ENCODE data around the gene MBNL1. TPM values are rescaled to one million over a fixed set of nuclear protein-coding genes. Genes with fewer than 3 reads are reported as not detected.

MBNL1 gene
- total RNA-seq, 8 experiments from 2014 or later: 17.3 to 294 (median 44.8) TPM

GRCh38 chr3:152457500-152458375 lies 189.0 kb downstream of the MBNL1 start:
- 6 to 98% (median 65%) methylated on average over 3 to 7 of the region's 7 CpGs; no CpG with 5 or more reads in 1 of the 10 experiments for WGBS, 10 experiments
- in situ Hi-C loops (cut with MboI; ENCODE audit: low pct_unique_long_range_greater_than_20kb in 2 of 9, low sequenced_read_pairs in 9 of 9, unreplicated experiment in 9 of 9): loop anchor here in 1 of 9 experiments (25.0 kb wide), 1 partner anchor 270 kb away; no protein-coding TSS in a partner anchor

GRCh38 chr3:152458376-152459117 lies 189.8 kb downstream of the MBNL1 start:
- ATAC-seq (replicated peaks in 6 of 8): peak in 1 of 8 experiments; percentile 16
- in situ Hi-C loops (cut with MboI; ENCODE audit: low pct_unique_long_range_greater_than_20kb in 2 of 9, low sequenced_read_pairs in 9 of 9, unreplicated experiment in 9 of 9): loop anchor here in 1 of 9 experiments (25.0 kb wide), 1 partner anchor 271 kb away; no protein-coding TSS in a partner anchor
- no peak overlapping the region for H3K4me3 ChIP-seq

More at GRCh38 chr3:152457500-152458375, 189.0 kb downstream of the MBNL1 start:
- ATAC-seq (replicated peaks in 6 of 8): peak in 4 of 8 experiments; percentile 65 to 94 (median 76)
- Histone ChIP-seq H3K4me3 (no peak overlapping the region), H3K4me1 (replicated peaks in 1 of 2) (peaks cover 0 to 2% of the 10 kb centered on the region in 2 donors), H3K27ac (no peak overlapping the region)

GRCh38 chr3:152459118-152459515 lies 190.4 kb downstream of the MBNL1 start:
- 13 to 100% (median 82%) methylated on average over 1 to 2 of the region's 2 CpGs; no CpG with 5 or more reads in 1 of the 10 experiments for WGBS, 10 experiments
- H3K4me3 ChIP-seq: no peak overlapping the region
- no peak overlapping the region for H3K27ac ChIP-seq
- peaks cover 0 to 2% of the 10 kb centered on the region in 2 donors for H3K4me1 ChIP-seq (replicated peaks in 1 of 2)
- no peak for ATAC-seq (replicated peaks in 6 of 8)
- in situ Hi-C loops (cut with MboI; ENCODE audit: low pct_unique_long_range_greater_than_20kb in 2 of 9, low sequenced_read_pairs in 9 of 9, unreplicated experiment in 9 of 9): loop anchor here in 1 of 9 experiments (25.0 kb wide), 1 partner anchor 272 kb away; no protein-coding TSS in a partner anchor

More at GRCh38 chr3:152458376-152459117, 189.8 kb downstream of the MBNL1 start:
- H3K4me1 ChIP-seq (replicated peaks in 1 of 2): peaks cover 0 to 2% of the 10 kb centered on the region in 2 donors
- 26 to 100% (median 85%) methylated on average over 2 to 5 of the region's 5 CpGs; no CpG with 5 or more reads in 1 of the 10 experiments for WGBS, 10 experiments
- no peak overlapping the region for H3K27ac ChIP-seq

- H3K4me1 ChIP-seq (replicated peaks in 1 of 2): peaks cover 0 to 2% of the 10 kb centered on the region in 2 donors
- H3K27ac ChIP-seq: no peak overlapping the region
- in situ Hi-C loops (cut with MboI; ENCODE audit: low pct_unique_long_range_greater_than_20kb in 2 of 9, low sequenced_read_pairs in 9 of 9, unreplicated experiment in 9 of 9): loop anchor here in 1 of 9 experiments (25.0 kb wide), 1 partner anchor 272 kb away; no protein-coding TSS in a partner anchor
- 20 to 100% (median 66%) methylated on average over 2 of the region's 2 CpGs; no CpG with 5 or more reads in 4 of the 10 experiments for WGBS, 10 experiments
- no peak overlapping the region for H3K4me3 ChIP-seq
- ATAC-seq (replicated peaks in 6 of 8): no peak
Measured at GRCh38 chr3:152459572-152459971, 190.8 kb downstream of the MBNL1 start.

GRCh38 chr3:152460936-152461335 lies 192.2 kb downstream of the MBNL1 start:
- in situ Hi-C loops (cut with MboI; ENCODE audit: low pct_unique_long_range_greater_than_20kb in 2 of 9, low sequenced_read_pairs in 9 of 9, unreplicated experiment in 9 of 9): loop anchor here in 1 of 9 experiments (25.0 kb wide), 1 partner anchor 274 kb away; no protein-coding TSS in a partner anchor
- Histone ChIP-seq H3K4me3 (no peak overlapping the region), H3K4me1 (replicated peaks in 1 of 2) (peaks cover 0 to 2% of the 10 kb centered on the region in 2 donors), H3K27ac (no peak overlapping the region)
- WGBS, 10 experiments: 38 to 80% (median 58%) methylated on average over 1 to 3 of the region's 3 CpGs; no CpG with 5 or more reads in 1 of the 10 experiments
- no peak for ATAC-seq (replicated peaks in 6 of 8)

- Histone ChIP-seq H3K4me1 (replicated peaks in 1 of 2) (peaks cover 0 to 2% of the 10 kb centered on the region in 2 donors), H3K4me3 (no peak overlapping the region), H3K27ac (no peak overlapping the region)
- ATAC-seq (replicated peaks in 6 of 8): no peak
- in situ Hi-C loops (cut with MboI; ENCODE audit: low pct_unique_long_range_greater_than_20kb in 2 of 9, low sequenced_read_pairs in 9 of 9, unreplicated experiment in 9 of 9): loop anchor here in 1 of 9 experiments (25.0 kb wide), 1 partner anchor 274 kb away; no protein-coding TSS in a partner anchor
- 23 to 100% (median 80%) methylated on average over 1 of the region's 1 CpG; no CpG with 5 or more reads in 1 of the 10 experiments for whole genome bisulfite sequencing, 10 experiments
Measured at GRCh38 chr3:152461460-152461859, 192.7 kb downstream of the MBNL1 start.

GRCh38 chr3:152466784-152467183 lies 198.1 kb downstream of the MBNL1 start:
- WGBS, 10 experiments: 40 to 100% (median 71%) methylated on average over 1 to 7 of the region's 7 CpGs
- in situ Hi-C loops (cut with MboI; ENCODE audit: low pct_unique_long_range_greater_than_20kb in 2 of 9, low sequenced_read_pairs in 9 of 9, unreplicated experiment in 9 of 9): loop anchor here in 1 of 9 experiments (25.0 kb wide), 1 partner anchor 279 kb away; no protein-coding TSS in a partner anchor
- Histone ChIP-seq H3K4me1 (replicated peaks in 1 of 2) (no peaks in the 10 kb centered on the region), H3K4me3 (no peak overlapping the region), H3K27ac (no peak overlapping the region)
- peak in 3 of 8 experiments; percentile 58 to 67 (median 67) for ATAC-seq (replicated peaks in 6 of 8)

GRCh38 chr3:152469248-152470025 lies 200.7 kb downstream of the MBNL1 start:
- H3K4me1 ChIP-seq (replicated peaks in 1 of 2): no peaks in the 10 kb centered on the region
- ATAC-seq (replicated peaks in 6 of 8): no peak
- H3K4me3 ChIP-seq: no peak overlapping the region
- in situ Hi-C loops (cut with MboI; ENCODE audit: low pct_unique_long_range_greater_than_20kb in 2 of 9, low sequenced_read_pairs in 9 of 9, unreplicated experiment in 9 of 9): loop anchor here in 1 of 9 experiments (25.0 kb wide), 1 partner anchor 282 kb away; no protein-coding TSS in a partner anchor
- H3K27ac ChIP-seq: no peak overlapping the region
- 65 to 100% (median 93%) methylated on average over 2 to 4 of the region's 4 CpGs; no CpG with 5 or more reads in 1 of the 10 experiments for WGBS, 10 experiments

GRCh38 chr3:152470095-152470494 lies 201.4 kb downstream of the MBNL1 start:
- no peak overlapping the region for H3K27ac ChIP-seq
- in situ Hi-C loops (cut with MboI; ENCODE audit: low pct_unique_long_range_greater_than_20kb in 2 of 9, low sequenced_read_pairs in 9 of 9, unreplicated experiment in 9 of 9): loop anchor here in 1 of 9 experiments (25.0 kb wide), 1 partner anchor 283 kb away; no protein-coding TSS in a partner anchor
- no peak overlapping the region for H3K4me3 ChIP-seq
- ATAC-seq (replicated peaks in 6 of 8): no peak
- 88 to 100% (median 99%) methylated on average over 2 to 4 of the region's 4 CpGs; no CpG with 5 or more reads in 2 of the 10 experiments for WGBS, 10 experiments
- H3K4me1 ChIP-seq (replicated peaks in 1 of 2): no peaks in the 10 kb centered on the region

- no peaks in the 10 kb centered on the region for H3K4me1 ChIP-seq (replicated peaks in 1 of 2)
- ATAC-seq (replicated peaks in 6 of 8): no peak
- in situ Hi-C loops (cut with MboI; ENCODE audit: low pct_unique_long_range_greater_than_20kb in 2 of 9, low sequenced_read_pairs in 9 of 9, unreplicated experiment in 9 of 9): loop anchor here in 1 of 9 experiments (25.0 kb wide), 1 partner anchor 284 kb away; no protein-coding TSS in a partner anchor
- 43 to 83% (median 67%) methylated on average over 1 of the region's 1 CpG; no CpG with 5 or more reads in 2 of the 10 experiments for WGBS, 10 experiments
- H3K27ac ChIP-seq: no peak overlapping the region
- H3K4me3 ChIP-seq: no peak overlapping the region
Measured at GRCh38 chr3:152470893-152471292, 202.2 kb downstream of the MBNL1 start.

GRCh38 chr3:152471814-152472671 lies 203.3 kb downstream of the MBNL1 start:
- Histone ChIP-seq H3K4me1 (replicated peaks in 1 of 2) (no peaks in the 10 kb centered on the region), H3K4me3 (no peak overlapping the region), H3K27ac (no peak overlapping the region)
- in situ Hi-C loops (cut with MboI; ENCODE audit: low pct_unique_long_range_greater_than_20kb in 2 of 9, low sequenced_read_pairs in 9 of 9, unreplicated experiment in 9 of 9): loop anchor here in 1 of 9 experiments (25.0 kb wide), 1 partner anchor 285 kb away; no protein-coding TSS in a partner anchor
- 12 to 82% (median 68%) methylated on average over 1 to 12 of the region's 15 CpGs for WGBS, 10 experiments
- ATAC-seq (replicated peaks in 6 of 8): peak in 4 of 8 experiments; percentile 40 to 85 (median 74)
